ENCODE data around the gene SNTA1. TPM values are rescaled to one million over a fixed set of nuclear protein-coding genes. Genes with fewer than 3 reads are reported as not detected.

SNTA1 gene
- total RNA-seq, 4 donors from 2014 or later, result 28.5 to 39.2 (median 37.0) TPM

- no peak for TF ChIP-seq CTCF (IDR thresholded peaks at IDR 0.05)
- DNase-seq (ENCODE audit: low spot score), result no peak
- ATAC-seq (ENCODE audit: low FRiP score), result no peak
Measured at GRCh38 chr20:33419140-33419974, 24.2 kb downstream of the SNTA1 start.

- DNase-seq (ENCODE audit: low spot score) (no peak), ATAC-seq (ENCODE audit: low FRiP score) (no peak)
- no peak for TF ChIP-seq CTCF (IDR thresholded peaks at IDR 0.05)
Measured at GRCh38 chr20:33418033-33418432, 25.5 kb downstream of the SNTA1 start.

- ATAC-seq (ENCODE audit: low FRiP score), result no peak
- no peak for DNase-seq (ENCODE audit: low spot score)
- TF ChIP-seq CTCF (IDR thresholded peaks at IDR 0.05), result no peak
Measured at GRCh38 chr20:33415948-33416347, 27.6 kb downstream of the SNTA1 start.

DNA sequence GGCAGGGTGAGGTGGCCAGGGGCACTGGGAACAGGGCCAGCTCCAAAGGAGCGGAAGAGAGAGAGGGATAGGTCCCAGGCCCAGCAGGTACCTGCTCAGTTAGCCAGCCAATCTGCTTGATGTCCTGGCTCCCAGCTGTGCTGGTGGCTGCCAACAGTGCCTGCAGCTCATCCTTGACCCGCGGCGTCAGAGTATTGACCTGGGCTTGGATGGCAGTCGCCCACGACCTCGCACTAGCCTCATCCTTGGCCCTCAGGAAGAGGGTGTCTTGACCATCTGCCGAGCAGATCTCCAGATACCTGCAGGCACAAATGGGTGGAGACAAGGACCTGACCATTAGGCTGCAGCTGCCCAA is 31.1 kb downstream of the SNTA1 start:
- TF ChIP-seq CTCF (IDR thresholded peaks at IDR 0.05), result no peak
- no peak for ATAC-seq (ENCODE audit: low FRiP score)
- DNase-seq (ENCODE audit: low spot score), result no peak

DNA sequence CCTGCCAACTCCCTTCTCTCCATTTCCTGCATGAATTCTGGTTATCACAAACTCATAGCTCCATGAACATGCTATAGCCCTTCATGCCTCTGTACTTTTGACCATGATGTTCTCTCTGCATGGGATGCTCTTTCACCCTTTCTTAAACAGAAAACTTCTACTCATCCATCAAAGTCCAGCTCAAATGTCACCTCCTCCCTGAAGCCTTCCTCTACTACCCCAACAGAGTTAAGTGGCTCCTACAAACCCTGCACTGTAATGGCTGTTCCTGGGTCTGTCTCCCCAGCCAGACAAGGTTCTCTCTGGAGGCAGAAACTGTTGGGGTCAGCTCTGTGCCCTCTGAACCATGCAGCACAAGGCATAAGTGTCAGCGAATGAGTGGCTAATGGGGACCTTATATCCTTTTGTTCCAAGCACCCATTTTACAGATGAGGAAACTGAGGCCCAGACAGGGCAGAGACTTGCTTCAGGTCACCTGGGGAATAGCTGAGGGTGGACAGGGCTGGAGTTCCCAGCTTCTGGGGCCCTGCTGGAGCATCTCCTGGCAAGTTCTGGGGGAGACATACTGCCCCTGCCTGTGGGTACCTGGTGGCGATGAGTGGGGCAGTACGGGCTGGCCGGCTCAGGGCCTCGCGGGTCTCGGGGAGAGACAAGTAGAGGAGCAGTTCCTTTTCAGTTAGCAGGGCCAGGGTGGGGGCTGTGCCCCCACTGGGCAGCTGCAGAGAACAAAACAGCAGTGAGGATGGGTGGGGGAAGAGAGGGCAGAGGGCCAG is 31.7 kb downstream of the SNTA1 start:
- no peak for DNase-seq (ENCODE audit: low spot score)
- no peak for ATAC-seq (ENCODE audit: low FRiP score)
- TF ChIP-seq CTCF (IDR thresholded peaks at IDR 0.05), result no peak

DNA sequence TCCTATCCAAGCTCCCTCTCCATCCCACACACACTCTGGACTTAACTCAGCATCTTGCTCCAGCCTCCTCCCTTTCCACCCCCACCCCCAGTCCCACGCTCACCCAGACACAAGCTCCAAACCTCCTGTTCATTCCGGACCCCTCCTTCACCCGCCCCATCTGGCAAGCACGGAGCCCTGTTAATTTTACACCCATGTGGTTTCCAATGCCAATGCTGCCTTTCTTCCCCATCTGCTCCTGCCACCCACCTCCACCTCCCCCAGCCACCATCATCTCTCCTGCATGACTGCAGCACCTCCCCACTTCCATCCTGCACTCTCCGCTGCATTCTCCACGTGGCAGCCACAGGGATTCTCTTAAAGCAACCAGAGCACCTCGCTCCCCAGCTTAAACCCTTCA is 32.3 kb downstream of the SNTA1 start:
- no peak for TF ChIP-seq CTCF (IDR thresholded peaks at IDR 0.05)
- DNase-seq (ENCODE audit: low spot score) (no peak), ATAC-seq (ENCODE audit: low FRiP score) (no peak)

Measured in omental fat pad (tissue), 4 donors.